Activated B cell treated with CpG ODN at 0.5 μM for 24 hours (primary cell): Measurements from ENCODE around the gene KRT6A. TPM values are rescaled to one million over a fixed set of nuclear protein-coding genes. Genes with fewer than 3 reads are reported as not detected.

Source experiments
- ATAC-seq: fragments of 200-7000 bp; cut with Tn5 transposase; one replicate; pipeline ENCODE4 v1.10.0; 2021; ENCODE audit warnings: low read depth, mild to moderate bottlenecking, moderate library complexity
- CTCF ChIA-PET: fragments of 350-600 bp; sonication (Branson Sonifier 250); formaldehyde crosslinking; loops from one replicate; lab custom pipeline; 2021; ENCODE audit warnings: antibody characterized with exemption; lab: Charles Lee
- POLR2A ChIA-PET: fragments of 350-600 bp; sonication (Branson Sonifier 250); formaldehyde crosslinking; loops from one replicate; lab custom pipeline; 2021; ENCODE audit warnings: antibody characterized with exemption; lab: Charles Lee
- DNase-seq: peaks from one replicate; pipeline ENCODE4 v3.0.0; 2022
- H3K27ac Mint-ChIP-seq: one replicate; pipeline ENCODE4 v1.8.0; 2020; ENCODE audit warnings: mixed read lengths
- H3K27me3 Mint-ChIP-seq: one replicate; pipeline ENCODE4 v1.8.0; 2021; ENCODE audit warnings: mixed read lengths
- H3K36me3 Mint-ChIP-seq: one replicate; pipeline ENCODE4 v1.8.0; 2021; ENCODE audit warnings: low read depth, mixed read lengths
- H3K4me1 Mint-ChIP-seq: one replicate; pipeline ENCODE4 v1.8.0; 2021; ENCODE audit warnings: mixed read lengths
- H3K4me3 Mint-ChIP-seq: one replicate; pipeline ENCODE4 v1.8.0; 2020; ENCODE audit warnings: mild to moderate bottlenecking, mixed read lengths
- H3K9me3 Mint-ChIP-seq: one replicate; pipeline ENCODE4 v1.8.0; 2020; ENCODE audit warnings: mixed read lengths
- intact Hi-C: fragments of 100-400 bp; cut with micrococcal nuclease; formaldehyde crosslinking; loops from one replicate; pipeline ENCODE4 v1.15.1; 2024
- total RNA-seq: library from RNA; stranded (reverse); gene quantifications from 2 replicates; pipeline ENCODE4 v1.2.3, GENCODE V29; 2022
- TF ChIP-seq, protein P1 (sequence below): fragments of 200-600 bp; IDR thresholded peaks from one replicate; pipeline ENCODE4 v1.8.0; 2022; ENCODE audit warnings: antibody characterized with exemption, mild to moderate bottlenecking

KRT6A gene
- total RNA-seq, 1 donor from 2014 or later = not detected

DNA sequence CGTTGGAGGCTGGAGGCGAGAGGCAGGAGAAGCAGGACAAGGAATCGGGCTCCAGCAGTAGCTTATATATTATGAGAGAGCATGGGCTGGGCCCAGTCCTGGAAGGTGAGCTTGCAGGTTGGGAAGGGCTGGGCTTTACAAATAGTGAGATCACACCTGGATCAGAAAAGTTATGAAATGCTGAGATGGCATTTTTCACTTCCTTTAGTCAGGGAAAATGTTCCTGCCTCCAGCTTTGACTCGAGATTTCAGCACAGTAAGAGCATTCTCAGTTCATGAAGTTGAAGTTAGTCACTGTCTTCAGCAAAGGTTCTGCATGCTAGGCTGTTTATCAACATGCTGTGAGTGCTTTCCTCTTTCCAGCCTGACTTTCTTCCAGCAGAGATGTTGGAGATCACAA, 19.3 kb downstream of the KRT6A start, which contains the start of gene KRT6C:
Gene KRT6C, minus strand, starts transcription at position 38 of the 400 bp plus-strand sequence. CDS start 68 bp downstream, outside the sequence.
- no peak for ATAC-seq
- TF ChIP-seq, protein P1, sequence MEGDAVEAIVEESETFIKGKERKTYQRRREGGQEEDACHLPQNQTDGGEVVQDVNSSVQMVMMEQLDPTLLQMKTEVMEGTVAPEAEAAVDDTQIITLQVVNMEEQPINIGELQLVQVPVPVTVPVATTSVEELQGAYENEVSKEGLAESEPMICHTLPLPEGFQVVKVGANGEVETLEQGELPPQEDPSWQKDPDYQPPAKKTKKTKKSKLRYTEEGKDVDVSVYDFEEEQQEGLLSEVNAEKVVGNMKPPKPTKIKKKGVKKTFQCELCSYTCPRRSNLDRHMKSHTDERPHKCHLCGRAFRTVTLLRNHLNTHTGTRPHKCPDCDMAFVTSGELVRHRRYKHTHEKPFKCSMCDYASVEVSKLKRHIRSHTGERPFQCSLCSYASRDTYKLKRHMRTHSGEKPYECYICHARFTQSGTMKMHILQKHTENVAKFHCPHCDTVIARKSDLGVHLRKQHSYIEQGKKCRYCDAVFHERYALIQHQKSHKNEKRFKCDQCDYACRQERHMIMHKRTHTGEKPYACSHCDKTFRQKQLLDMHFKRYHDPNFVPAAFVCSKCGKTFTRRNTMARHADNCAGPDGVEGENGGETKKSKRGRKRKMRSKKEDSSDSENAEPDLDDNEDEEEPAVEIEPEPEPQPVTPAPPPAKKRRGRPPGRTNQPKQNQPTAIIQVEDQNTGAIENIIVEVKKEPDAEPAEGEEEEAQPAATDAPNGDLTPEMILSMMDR = no peak
- Mint-ChIP-seq H3K27ac (no peak within 1 kb of the TSS), H3K9me3 (no peaks in the 10 kb centered on the region), H3K4me1 (no peaks in the 10 kb centered on the region), H3K36me3 (no peaks in the 10 kb centered on the region), H3K4me3 (no peak within 1 kb of the TSS), H3K27me3 (peaks cover 11% of the 10 kb centered on the region)
- POLR2A ChIA-PET = no interaction called here
- intact Hi-C loops = loop anchor here (1.0 kb wide), 1 partner anchor 23 kb away; no protein-coding TSS in a partner anchor
- DNase-seq = no peak
- CTCF ChIA-PET = no interaction called here

DNA sequence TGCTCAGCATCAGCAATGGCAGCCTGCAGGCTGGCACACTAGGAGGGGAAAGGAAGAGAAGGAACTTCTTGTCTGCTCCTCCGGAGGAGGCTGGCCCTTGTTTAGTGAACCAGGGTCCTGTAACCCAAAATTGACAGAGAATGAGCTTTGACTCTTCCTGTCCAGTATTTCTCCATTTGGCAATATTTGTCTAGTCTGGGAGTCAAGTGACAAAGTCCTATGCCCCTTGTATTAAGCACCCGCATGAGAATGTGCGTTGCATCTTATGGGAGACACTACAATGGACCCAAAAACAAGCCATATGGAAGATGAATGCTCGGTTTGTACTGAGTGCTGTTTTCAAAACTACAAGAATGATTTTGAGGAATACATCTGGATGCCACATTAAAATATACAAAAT, 23.2 kb downstream of the KRT6A start:
- intact Hi-C loops = no loop called here
- no peaks in the 10 kb centered on the region for H3K9me3 Mint-ChIP-seq
- no peak overlapping the region for H3K27ac Mint-ChIP-seq
- no peaks in the 10 kb centered on the region for H3K4me1 Mint-ChIP-seq
- POLR2A ChIA-PET = no interaction called here
- H3K27me3 Mint-ChIP-seq = peaks cover 9% of the 10 kb centered on the region
- DNase-seq (no peak), ATAC-seq (no peak)
- no peak overlapping the region for H3K4me3 Mint-ChIP-seq
- CTCF ChIA-PET = no interaction called here
- H3K36me3 Mint-ChIP-seq = no peaks in the 10 kb centered on the region
- TF ChIP-seq, protein P1 = no peak

DNA sequence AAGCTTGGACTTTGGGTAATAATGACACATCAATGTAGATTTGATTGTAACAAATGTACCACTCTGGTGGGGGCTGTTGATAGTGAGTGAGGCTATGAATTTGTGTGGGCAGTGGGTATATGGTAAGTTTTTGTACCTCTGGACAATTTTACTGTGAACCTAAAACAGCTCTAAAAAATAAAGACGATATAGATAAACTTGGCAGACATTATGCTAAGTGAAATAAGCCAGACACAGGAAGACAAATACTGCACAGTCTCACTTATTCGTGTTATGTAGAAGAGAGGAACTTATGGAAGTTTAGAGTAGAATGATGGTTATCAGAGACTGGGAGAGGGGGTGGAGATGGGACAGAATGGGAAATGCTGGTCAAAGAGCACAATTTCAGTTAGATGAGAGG, 28.2 kb downstream of the KRT6A start:
- no peaks in the 10 kb centered on the region for H3K36me3 Mint-ChIP-seq
- H3K27me3 Mint-ChIP-seq = peaks cover 20% of the 10 kb centered on the region
- POLR2A ChIA-PET = no interaction called here
- H3K27ac Mint-ChIP-seq = no peak overlapping the region
- H3K9me3 Mint-ChIP-seq = no peaks in the 10 kb centered on the region
- CTCF ChIA-PET = no interaction called here
- no peaks in the 10 kb centered on the region for H3K4me1 Mint-ChIP-seq
- DNase-seq = no peak
- no peak overlapping the region for H3K4me3 Mint-ChIP-seq
- intact Hi-C loops = no loop called here
- ATAC-seq = no peak
- TF ChIP-seq, protein P1 = no peak

DNA sequence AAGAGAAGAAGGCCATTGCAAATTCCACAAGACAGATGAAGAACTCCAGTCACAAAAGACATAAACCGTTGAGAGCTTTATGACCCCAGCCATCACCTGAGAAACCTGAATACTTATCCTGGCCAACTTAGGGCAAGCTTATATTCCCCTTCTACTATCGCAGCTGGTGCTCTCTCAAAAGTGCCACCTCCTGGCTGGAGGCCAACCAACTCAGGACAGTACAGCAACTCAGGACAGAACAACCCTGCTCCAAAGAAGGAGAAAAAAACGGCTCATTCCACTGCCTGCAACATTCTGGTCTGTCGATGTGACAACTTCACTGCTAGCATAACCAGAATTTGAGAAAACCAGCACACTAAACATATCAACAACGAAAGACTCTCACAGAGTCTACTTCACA, 31.4 kb downstream of the KRT6A start:
- no peaks in the 10 kb centered on the region for H3K36me3 Mint-ChIP-seq
- no peak overlapping the region for H3K27ac Mint-ChIP-seq
- TF ChIP-seq, protein P1 = no peak
- H3K4me1 Mint-ChIP-seq = no peaks in the 10 kb centered on the region
- H3K27me3 Mint-ChIP-seq = peaks cover 26% of the 10 kb centered on the region
- intact Hi-C loops = no loop called here
- ChIA-PET POLR2A (no interaction called here), CTCF (no interaction called here)
- H3K4me3 Mint-ChIP-seq = no peak overlapping the region
- DNase-seq (no peak), ATAC-seq (no peak)
- no peaks in the 10 kb centered on the region for H3K9me3 Mint-ChIP-seq

DNA sequence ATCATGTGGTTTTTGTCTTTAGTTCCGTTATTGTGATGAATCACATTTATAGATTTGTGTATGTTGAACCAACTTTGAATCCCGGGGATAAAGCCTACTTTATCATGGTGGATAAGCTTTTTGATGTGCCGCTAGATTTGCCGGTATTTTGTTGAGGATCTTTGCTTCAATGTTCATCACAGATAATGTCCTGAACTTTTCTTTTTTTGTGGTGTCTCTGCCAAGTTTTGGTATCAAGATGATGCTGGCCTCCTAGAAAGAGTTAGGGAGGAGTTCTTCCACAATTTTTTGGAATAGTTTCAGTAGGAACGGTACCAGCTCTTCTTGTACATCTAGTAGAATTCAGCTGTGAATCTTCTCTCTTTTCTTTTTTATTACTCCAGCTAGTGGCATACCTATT, 34.2 kb downstream of the KRT6A start:
- POLR2A ChIA-PET = no interaction called here
- Mint-ChIP-seq H3K27me3 (peaks cover 24% of the 10 kb centered on the region), H3K36me3 (no peaks in the 10 kb centered on the region), H3K4me1 (no peaks in the 10 kb centered on the region), H3K9me3 (no peaks in the 10 kb centered on the region), H3K4me3 (no peak overlapping the region), H3K27ac (no peak overlapping the region)
- DNase-seq (no peak), ATAC-seq (no peak)
- intact Hi-C loops = no loop called here
- TF ChIP-seq, protein P1 = no peak
- CTCF ChIA-PET = no interaction called here
